ENCODE data around the gene STEAP1B.
"Not testable (repeated sequence)": the region's sequence is repeated elsewhere in the genome, so short reads cannot be mapped to it uniquely, and the experiment has no call there.

GRCh38 chr7:22501336-22501735 is 1.3 kb upstream of the STEAP1B start:
- TF ChIP-seq YY1 (IDR thresholded peaks at IDR 0.05; ENCODE audit: insufficient read depth, insufficient read length); SUZ12 (IDR thresholded peaks at IDR 0.05; ENCODE audit: extremely low read depth, insufficient read depth, insufficient read length): not testable (repeated sequence)
